Thymus (tissue), 11 donors: ENCODE results near the gene PRRT2. TPM values are rescaled to one million over a fixed set of nuclear protein-coding genes. Genes with fewer than 3 reads are reported as not detected.

Experiments used
- DNase-seq, 9 donors: peaks; one replicate each; pipeline ENCODE4 v3.0.0-alpha.2; 2013; ENCODE audit warnings: low spot score in 9 of 9, low read depth in 6 of 9, missing footprints in 1 of 9
- H3K27ac ChIP-seq, 2 donors: one replicate each; pipeline ENCODE4 v1.5.1; 2013; ENCODE audit warnings: control low read depth in 1 of 2, low read depth in 1 of 2, low read length in 1 of 2, mild to moderate bottlenecking in 1 of 2, moderate library complexity in 1 of 2
- H3K27me3 ChIP-seq, 2 donors: one replicate each; pipeline ENCODE4 v1.5.1; 2013; ENCODE audit warnings: low read length in 1 of 2; ENCODE audit not compliant: control insufficient read depth in 2 of 2, insufficient read depth in 1 of 2
- H3K36me3 ChIP-seq, 2 donors: one replicate each; pipeline ENCODE4 v1.5.1; 2013; ENCODE audit warnings: low read length in 1 of 2, mild to moderate bottlenecking in 1 of 2, moderate library complexity in 1 of 2; ENCODE audit not compliant: control insufficient read depth in 2 of 2, insufficient read depth in 2 of 2
- H3K4me1 ChIP-seq, 2 donors: one replicate each; pipeline ENCODE4 v1.5.1; 2013; ENCODE audit warnings: low read length in 2 of 2; ENCODE audit not compliant: control insufficient read depth in 2 of 2, insufficient read depth in 2 of 2
- H3K4me3 ChIP-seq, 2 donors: one replicate each; pipeline ENCODE4 v1.5.1; 2013; ENCODE audit warnings: low read length in 2 of 2, control low read depth in 1 of 2, mild to moderate bottlenecking in 1 of 2
- H3K9me3 ChIP-seq, 2 donors: one replicate each; pipeline ENCODE4 v1.5.1; 2013; ENCODE audit warnings: low read length in 1 of 2, mild to moderate bottlenecking in 1 of 2; ENCODE audit not compliant: control insufficient read depth in 2 of 2, insufficient read depth in 1 of 2
- WGBS: extraction: QIAGEN DNeasy Blood & Tissue Kit; methylation state at CpG from one replicate; pipeline ENCODE4 v1.1.7; 2013; 5-methylcytosine and 5-hydroxymethylcytosine counted together
- polyA plus RNA-seq: library from polyadenylated mRNA; stranded (reverse); fragments of 200-250 nt; gene quantifications from one replicate; pipeline ENCODE4 v1.2.3, GENCODE V29; 2013
- total RNA-seq: library from RNA; stranded (reverse); fragments of 120-200 nt; gene quantifications from one replicate; pipeline ENCODE4 v1.2.4, GENCODE V29; 2013
- donor health status: healthy.

The PRRT2 gene
- total and polyA plus RNA-seq, 2 donors, result 0.85 to 1.0 TPM

GRCh38 chr16:29809850-29810698 is 1.9 kb upstream of the PRRT2 start:
- Histone ChIP-seq H3K36me3 (peaks cover 25 to 38% of the 10 kb centered on the region in 2 donors), H3K27ac (peak overlapping the region in 1 of 2 donors; percentile 30), H3K27me3 (peaks cover 8 to 47% of the 10 kb centered on the region in 2 donors), H3K9me3 (peaks cover 0 to 5% of the 10 kb centered on the region in 2 donors), H3K4me3 (no peak overlapping the region), H3K4me1 (peaks cover 33 to 75% of the 10 kb centered on the region in 2 donors)
- DNase-seq, result no peak
- WGBS, result 83% methylated on average over 23 of the region's 23 CpGs

- H3K4me1 ChIP-seq, result peaks cover 37 to 81% of the 10 kb centered on the region in 2 donors
- peak overlapping the region; percentile 19 to 30 for H3K27ac ChIP-seq
- WGBS, result 70% methylated on average over 9 of the region's 9 CpGs
- no peak for DNase-seq
- peaks cover 0 to 5% of the 10 kb centered on the region in 2 donors for H3K9me3 ChIP-seq
- H3K36me3 ChIP-seq, result peaks cover 25 to 38% of the 10 kb centered on the region in 2 donors
- H3K4me3 ChIP-seq, result peak overlapping the region in 1 of 2 donors; percentile 38
- peaks cover 8 to 47% of the 10 kb centered on the region in 2 donors for H3K27me3 ChIP-seq
Measured at GRCh38 chr16:29810699-29811169, 1.3 kb upstream of the PRRT2 start.

DNA sequence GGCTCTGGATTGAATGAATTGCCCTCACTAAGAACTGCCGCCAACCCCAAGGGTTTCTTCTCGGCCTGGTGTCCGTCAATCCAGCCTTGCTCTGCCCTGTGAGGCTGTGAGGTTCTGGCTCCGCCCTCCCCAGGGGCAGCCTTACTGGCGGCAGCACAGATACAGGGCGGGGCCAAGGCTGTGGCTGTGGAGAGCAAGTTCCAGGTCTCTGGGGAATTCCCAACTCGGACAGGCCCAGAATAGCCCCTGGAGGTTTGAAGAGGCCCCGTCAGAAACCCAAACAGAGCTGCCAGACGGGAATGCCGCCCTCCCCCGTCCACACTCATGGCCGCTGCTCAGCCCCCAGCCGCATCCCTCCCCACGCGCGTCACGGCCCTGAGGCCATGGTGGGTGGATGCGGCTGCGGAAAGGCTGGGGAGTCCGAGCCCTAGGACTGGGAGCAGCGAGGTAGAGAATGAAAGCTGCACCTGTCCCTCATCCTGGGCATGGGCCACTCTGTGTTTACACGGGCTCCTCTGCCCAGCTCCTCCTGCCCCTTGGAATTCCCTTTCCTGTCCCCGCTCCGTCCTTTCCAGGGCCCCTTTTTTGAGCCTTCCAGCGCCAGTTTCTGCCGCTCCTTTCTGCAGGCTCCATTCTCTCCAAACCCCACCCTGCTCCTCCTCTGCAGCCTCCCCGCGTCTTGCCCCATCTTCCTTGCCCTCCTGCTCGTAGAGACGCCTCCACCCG is 660 bp upstream of the PRRT2 start:
- Histone ChIP-seq H3K27ac (peak overlapping the region; percentile 39 to 61), H3K4me1 (peaks cover 37 to 81% of the 10 kb centered on the region in 2 donors), H3K27me3 (peaks cover 8 to 47% of the 10 kb centered on the region in 2 donors), H3K9me3 (peaks cover 0 to 9% of the 10 kb centered on the region in 2 donors), H3K36me3 (peaks cover 25 to 38% of the 10 kb centered on the region in 2 donors), H3K4me3 (peak overlapping the region; percentile 37 to 38)
- 6% methylated on average over 31 of the region's 31 CpGs for WGBS
- peak in 3 of 9 donors; percentile 57 to 76 (median 60) for DNase-seq

DNA sequence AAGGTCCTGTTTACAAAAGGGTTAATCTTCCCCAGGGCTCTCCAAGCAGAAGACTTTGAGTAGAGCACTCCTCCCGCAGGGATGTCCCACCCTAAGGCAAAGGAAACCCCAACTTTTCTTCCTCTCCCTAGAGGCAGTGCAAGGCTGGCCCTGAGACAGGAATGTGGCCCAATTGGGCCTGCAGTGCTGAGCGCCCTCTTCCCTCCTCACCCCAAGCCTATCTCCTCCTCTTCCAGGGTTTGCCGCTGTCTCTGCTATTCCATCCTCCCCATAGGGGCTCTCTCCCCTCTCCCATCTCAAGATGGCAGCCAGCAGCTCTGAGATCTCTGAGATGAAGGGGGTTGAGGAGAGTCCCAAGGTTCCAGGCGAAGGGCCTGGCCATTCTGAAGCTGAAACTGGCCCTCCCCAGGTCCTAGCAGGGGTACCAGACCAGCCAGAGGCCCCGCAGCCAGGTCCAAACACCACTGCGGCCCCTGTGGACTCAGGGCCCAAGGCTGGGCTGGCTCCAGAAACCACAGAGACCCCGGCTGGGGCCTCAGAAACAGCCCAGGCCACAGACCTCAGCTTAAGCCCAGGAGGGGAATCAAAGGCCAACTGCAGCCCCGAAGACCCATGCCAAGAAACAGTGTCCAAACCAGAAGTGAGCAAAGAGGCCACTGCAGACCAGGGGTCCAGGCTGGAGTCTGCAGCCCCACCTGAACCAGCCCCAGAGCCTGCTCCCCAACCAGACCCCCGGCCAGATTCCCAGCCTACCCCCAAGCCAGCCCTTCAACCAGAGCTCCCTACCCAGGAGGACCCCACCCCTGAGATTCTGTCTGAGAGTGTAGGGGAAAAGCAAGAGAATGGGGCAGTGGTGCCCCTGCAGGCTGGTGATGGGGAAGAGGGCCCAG is 1.0 kb downstream of the PRRT2 start:
- DNase-seq, result no peak
- H3K27ac ChIP-seq, result no peak overlapping the region

DNA sequence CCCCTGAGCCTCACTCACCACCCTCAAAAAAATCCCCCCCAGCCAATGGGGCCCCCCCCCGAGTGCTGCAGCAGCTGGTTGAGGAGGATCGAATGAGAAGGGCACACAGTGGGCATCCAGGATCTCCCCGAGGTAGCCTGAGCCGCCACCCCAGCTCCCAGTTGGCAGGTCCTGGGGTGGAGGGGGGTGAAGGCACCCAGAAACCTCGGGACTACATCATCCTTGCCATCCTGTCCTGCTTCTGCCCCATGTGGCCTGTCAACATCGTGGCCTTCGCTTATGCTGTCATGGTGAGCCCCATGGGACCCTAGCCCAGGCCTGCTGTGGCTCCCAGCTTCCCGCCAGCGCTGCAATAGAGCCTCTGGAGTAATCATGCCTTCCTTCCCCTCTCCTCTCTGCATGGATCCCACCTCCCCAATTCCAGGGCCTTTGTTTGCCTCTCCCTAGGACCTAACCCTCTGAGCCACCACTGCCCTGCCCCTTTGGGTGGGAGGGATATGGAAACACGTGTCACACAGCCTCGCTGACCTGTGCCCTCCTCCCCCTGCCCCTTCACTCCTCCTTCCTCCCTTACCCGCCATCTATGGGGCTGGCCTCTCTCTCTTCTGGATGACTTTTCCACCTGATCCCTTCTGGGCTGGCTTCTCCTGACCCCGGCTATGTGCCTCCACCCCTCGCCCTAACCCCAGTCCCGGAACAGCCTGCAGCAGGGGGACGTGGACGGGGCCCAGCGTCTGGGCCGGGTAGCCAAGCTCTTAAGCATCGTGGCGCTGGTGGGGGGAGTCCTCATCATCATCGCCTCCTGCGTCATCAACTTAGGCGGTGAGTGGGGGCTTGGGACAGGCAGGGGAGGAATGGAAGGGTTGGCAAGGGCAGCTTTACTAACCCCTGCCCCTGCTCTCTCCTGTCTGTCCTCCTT is 1.9 kb downstream of the PRRT2 start:
- Histone ChIP-seq H3K4me3 (no peak overlapping the region), H3K9me3 (peaks cover 0 to 11% of the 10 kb centered on the region in 2 donors), H3K4me1 (peaks cover 44 to 88% of the 10 kb centered on the region in 2 donors), H3K36me3 (peaks cover 22 to 34% of the 10 kb centered on the region in 2 donors), H3K27ac (no peak overlapping the region), H3K27me3 (peaks cover 8 to 47% of the 10 kb centered on the region in 2 donors)
- no peak for DNase-seq
- WGBS, result 93% methylated on average over 24 of the region's 24 CpGs

More for the DNA sequence above, 1.0 kb downstream of the PRRT2 start:
- peaks cover 8 to 47% of the 10 kb centered on the region in 2 donors for H3K27me3 ChIP-seq
- H3K4me3 ChIP-seq, result peak overlapping the region in 1 of 2 donors; percentile 40
- H3K9me3 ChIP-seq, result peaks cover 0 to 11% of the 10 kb centered on the region in 2 donors
- peaks cover 47 to 88% of the 10 kb centered on the region in 2 donors for H3K4me1 ChIP-seq
- WGBS, result 91% methylated on average over 9 of the region's 9 CpGs
- peaks cover 25 to 34% of the 10 kb centered on the region in 2 donors for H3K36me3 ChIP-seq

GRCh38 chr16:29814592-29814991 is 2.6 kb downstream of the PRRT2 start:
- Histone ChIP-seq H3K36me3 (peaks cover 20 to 33% of the 10 kb centered on the region in 2 donors), H3K9me3 (peaks cover 0 to 11% of the 10 kb centered on the region in 2 donors), H3K4me3 (no peak overlapping the region), H3K27me3 (peaks cover 8 to 47% of the 10 kb centered on the region in 2 donors), H3K4me1 (peaks cover 44 to 88% of the 10 kb centered on the region in 2 donors), H3K27ac (peak overlapping the region in 1 of 2 donors; percentile 96)
- 95% methylated on average over 5 of the region's 5 CpGs for WGBS
- no peak for DNase-seq

DNA sequence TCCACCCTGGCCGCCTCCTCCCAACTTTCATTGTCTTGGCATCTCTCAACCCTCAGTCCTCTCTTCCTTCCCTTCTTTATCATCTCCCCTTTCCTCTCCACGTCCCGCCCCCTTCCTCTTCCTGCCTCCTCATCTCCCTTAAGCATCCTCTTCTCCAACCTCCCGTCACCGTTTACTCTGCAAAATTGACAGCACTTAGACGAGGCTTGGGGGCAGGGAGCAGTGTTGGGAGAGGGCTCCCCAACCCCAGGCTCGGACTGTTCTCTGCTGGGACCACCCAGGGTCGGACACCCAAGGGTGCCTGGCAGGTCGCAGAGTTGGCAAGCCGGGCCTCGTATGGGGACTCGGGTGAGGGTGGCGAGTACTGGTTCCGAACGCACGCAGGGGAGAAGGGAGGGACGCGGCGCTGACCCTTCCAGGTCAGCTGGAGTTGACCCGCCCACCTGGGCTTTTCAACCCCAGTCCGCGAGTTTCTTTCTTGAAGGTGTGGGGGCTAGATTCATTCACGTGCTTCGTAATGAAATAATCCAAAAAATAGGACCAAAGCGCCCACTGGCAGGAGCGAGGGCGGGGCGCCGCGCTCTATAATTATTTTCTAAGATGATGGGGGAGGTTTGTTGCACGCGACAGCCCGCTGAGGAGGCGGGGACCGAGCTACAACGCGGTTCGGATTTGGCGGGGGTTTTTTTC is 3.2 kb downstream of the PRRT2 start:
- H3K4me1 ChIP-seq, result peaks cover 44 to 88% of the 10 kb centered on the region in 2 donors
- H3K27ac ChIP-seq, result peak overlapping the region; percentile 39 to 96
- peaks cover 8 to 45% of the 10 kb centered on the region in 2 donors for H3K27me3 ChIP-seq
- H3K36me3 ChIP-seq, result peaks cover 16 to 31% of the 10 kb centered on the region in 2 donors
- DNase-seq, result no peak
- 10% methylated on average over 39 of the region's 39 CpGs for WGBS
- H3K9me3 ChIP-seq, result peaks cover 0 to 11% of the 10 kb centered on the region in 2 donors
- H3K4me3 ChIP-seq, result peak overlapping the region; percentile 72 to 80
